ENCODE results near the gene CRYGD. TPM values are rescaled to one million over a fixed set of nuclear protein-coding genes. Genes with fewer than 3 reads are reported as not detected.
A peak's percentile ranks its signal among the peaks of the same experiment; 100 is the strongest.

The CRYGD gene
- total and polyA plus RNA-seq, 2 of the 13 experiments (the other 11 are each of a cell fraction or from before 2014, with no cell fraction given), result not detected

GRCh38 chr2:208134928-208135586 is 10.7 kb upstream of the CRYGD start (continued):
- TF ChIP-seq CEBPZ (IDR thresholded peaks at IDR 0.05; ENCODE audit: low read length) (no peak), SRSF4 (IDR thresholded peaks at IDR 0.05; ENCODE audit: low read depth, low read length, poor library complexity, severe bottlenecking) (no peak), PLSCR1 (CRISPR knock-in tag; IDR thresholded peaks at IDR 0.05; ENCODE audit: borderline replicate concordance) (no peak), ZNF337 (CRISPR knock-in tag; IDR thresholded peaks at IDR 0.05; ENCODE audit: borderline replicate concordance, low read depth) (no peak), KDM2A (CRISPR knock-in tag; IDR thresholded peaks at IDR 0.05; ENCODE audit: borderline replicate concordance, low read depth) (no peak), SRF (IDR thresholded peaks at IDR 0.05; ENCODE audit: low read depth, low read length) (no peak), PRDM15 (CRISPR knock-in tag; IDR thresholded peaks at IDR 0.05) (no peak), MLXIP (CRISPR knock-in tag; IDR thresholded peaks at IDR 0.05; ENCODE audit: borderline replicate concordance) (no peak), RBAK (CRISPR knock-in tag; IDR thresholded peaks at IDR 0.05) (0 out of 2 replicates have a peak, but pooled peaks have one; percentile 19), ARHGAP35 (CRISPR knock-in tag; IDR thresholded peaks at IDR 0.05; ENCODE audit: borderline replicate concordance) (no peak), SSRP1 (CRISPR knock-in tag; IDR thresholded peaks at IDR 0.05) (no peak; the same call in 1 of the 2 replicates), SOX5 (CRISPR knock-in tag; IDR thresholded peaks at IDR 0.05; ENCODE audit: borderline replicate concordance) (peak; percentile 37; the same call in 1 of the 2 replicates), ZNF75D (CRISPR knock-in tag; IDR thresholded peaks at IDR 0.05; ENCODE audit: borderline replicate concordance) (no peak), ZNF263 (CRISPR knock-in tag; IDR thresholded peaks at IDR 0.05) (no peak), MNT (IDR thresholded peaks at IDR 0.05) (no peak), FOXJ3 (CRISPR knock-in tag; IDR thresholded peaks at IDR 0.05; ENCODE audit: borderline replicate concordance) (no peak)

Measured in HepG2 (cell line).